CD4-positive, alpha-beta T cell (primary cell): ENCODE data around the gene ARHGAP26. TPM values are rescaled to one million over a fixed set of nuclear protein-coding genes. Genes with fewer than 3 reads are reported as not detected.

ENCODE experiments used
- ATAC-seq: fragments of 200-7000 bp; cut with Tn5 transposase; one replicate; pipeline ENCODE4 v1.10.0; 2022; ENCODE audit warnings: mild to moderate bottlenecking; ENCODE audit not compliant: poor library complexity
- CTCF ChIA-PET: fragments of 350-600 bp; sonication (Branson Sonifier 250); formaldehyde crosslinking; loops from one replicate; lab custom pipeline; 2021; ENCODE audit warnings: antibody characterized with exemption, inconsistent platforms; lab: Charles Lee
- POLR2A ChIA-PET: fragments of 350-600 bp; sonication (Branson Sonifier 250); formaldehyde crosslinking; loops from one replicate; lab custom pipeline; 2021; ENCODE audit warnings: antibody characterized with exemption, inconsistent platforms; lab: Charles Lee
- DNase-seq, 14 experiments: peaks; one replicate each; pipeline ENCODE4 v3.0.0-alpha.2; 2013 to 2020; ENCODE audit warnings: mixed read lengths in 2 of 14
- H3K27ac ChIP-seq, 2 donors: one replicate each; pipeline versions ENCODE4 v1.5.1 to v1.7.0; 2013; ENCODE audit warnings: low read length in 2 of 2, low read depth in 1 of 2, mild to moderate bottlenecking in 1 of 2
- H3K27me3 ChIP-seq, 2 experiments: 1 replicate in 1 of 2; 2 replicates in 1 of 2; pipeline versions ENCODE4 v1.6.1 to v1.7.0; 2013; ENCODE audit warnings: low read length in 2 of 2, control low read depth in 1 of 2, mild to moderate bottlenecking in 1 of 2, moderate library complexity in 1 of 2; ENCODE audit not compliant: insufficient read depth in 2 of 2, control insufficient read depth in 1 of 2
- H3K36me3 ChIP-seq: one replicate; pipeline ENCODE4 v1.6.1; 2013; ENCODE audit warnings: low read length, control low read depth; ENCODE audit not compliant: insufficient read depth
- H3K4me1 ChIP-seq: one replicate; pipeline ENCODE4 v1.6.1; 2013; ENCODE audit warnings: low read length, control low read depth; ENCODE audit not compliant: insufficient read depth
- H3K4me3 ChIP-seq: one replicate; pipeline ENCODE4 v1.5.1; 2013; ENCODE audit warnings: mild to moderate bottlenecking, low read length, moderate library complexity
- H3K9me3 ChIP-seq, 2 experiments: 1 replicate in 1 of 2; 2 replicates in 1 of 2; pipeline versions ENCODE4 v1.6.1 to v1.7.0; 2013; ENCODE audit warnings: low read length in 2 of 2, mild to moderate bottlenecking in 2 of 2, control low read depth in 1 of 2, moderate library complexity in 1 of 2; ENCODE audit not compliant: control insufficient read depth in 1 of 2, insufficient read depth in 1 of 2
- H3K27ac Mint-ChIP-seq: one replicate; pipeline ENCODE4 v1.8.0; 2020; ENCODE audit warnings: mixed read lengths
- H3K27me3 Mint-ChIP-seq: one replicate; pipeline ENCODE4 v1.8.0; 2021; ENCODE audit warnings: mixed read lengths
- H3K36me3 Mint-ChIP-seq: one replicate; pipeline ENCODE4 v1.8.0; 2021; ENCODE audit warnings: low read depth, mixed read lengths
- H3K4me1 Mint-ChIP-seq: one replicate; pipeline ENCODE4 v1.8.0; 2021; ENCODE audit warnings: low read depth, mixed read lengths
- H3K4me3 Mint-ChIP-seq: one replicate; pipeline ENCODE4 v1.8.0; 2020; ENCODE audit warnings: mild to moderate bottlenecking, mixed read lengths
- H3K9me3 Mint-ChIP-seq: one replicate; pipeline ENCODE4 v1.8.0; 2020; ENCODE audit warnings: mixed read lengths
- intact Hi-C, 2 experiments: fragments of 100-400 bp; cut with DNase I in 1 of 2; cut with micrococcal nuclease in 1 of 2; formaldehyde crosslinking; loops; one replicate each; pipeline versions ENCODE4 v1.15.1 to v1.9.0; 2023 to 2025; cut with DNase I, micrococcal nuclease
- total RNA-seq, 174 experiments: library from RNA in 2 of 174; stranded (reverse) in 2 of 174; gene quantifications; one replicate each; pipeline ENCODE4 v1.2.3 and lab custom pipeline; 2021 to 2026
- TF ChIP-seq, protein P1 (sequence below): fragments of 200-600 bp; IDR thresholded peaks from one replicate; pipeline ENCODE4 v1.8.0; 2022; ENCODE audit warnings: antibody characterized with exemption, mild to moderate bottlenecking

The ARHGAP26 gene
- total RNA-seq, 2 experiments from 2014 or later, result 24.9 to 27.3 TPM

- no peaks in the 10 kb centered on the region for H3K36me3 ChIP-seq
- Mint-ChIP-seq H3K27me3 (no peaks in the 10 kb centered on the region), H3K4me3 (no peak overlapping the region), H3K27ac (no peak overlapping the region), H3K36me3 (peaks cover 10% of the 10 kb centered on the region), H3K4me1 (peaks cover 15% of the 10 kb centered on the region), H3K9me3 (no peaks in the 10 kb centered on the region)
- no peaks in the 10 kb centered on the region for H3K27me3 ChIP-seq
- ATAC-seq (no peak), DNase-seq (no peak)
- POLR2A ChIA-PET, result no interaction called here
- intact Hi-C loops, result no loop called here
- no peaks in the 10 kb centered on the region for H3K9me3 ChIP-seq
- TF ChIP-seq, protein P1, sequence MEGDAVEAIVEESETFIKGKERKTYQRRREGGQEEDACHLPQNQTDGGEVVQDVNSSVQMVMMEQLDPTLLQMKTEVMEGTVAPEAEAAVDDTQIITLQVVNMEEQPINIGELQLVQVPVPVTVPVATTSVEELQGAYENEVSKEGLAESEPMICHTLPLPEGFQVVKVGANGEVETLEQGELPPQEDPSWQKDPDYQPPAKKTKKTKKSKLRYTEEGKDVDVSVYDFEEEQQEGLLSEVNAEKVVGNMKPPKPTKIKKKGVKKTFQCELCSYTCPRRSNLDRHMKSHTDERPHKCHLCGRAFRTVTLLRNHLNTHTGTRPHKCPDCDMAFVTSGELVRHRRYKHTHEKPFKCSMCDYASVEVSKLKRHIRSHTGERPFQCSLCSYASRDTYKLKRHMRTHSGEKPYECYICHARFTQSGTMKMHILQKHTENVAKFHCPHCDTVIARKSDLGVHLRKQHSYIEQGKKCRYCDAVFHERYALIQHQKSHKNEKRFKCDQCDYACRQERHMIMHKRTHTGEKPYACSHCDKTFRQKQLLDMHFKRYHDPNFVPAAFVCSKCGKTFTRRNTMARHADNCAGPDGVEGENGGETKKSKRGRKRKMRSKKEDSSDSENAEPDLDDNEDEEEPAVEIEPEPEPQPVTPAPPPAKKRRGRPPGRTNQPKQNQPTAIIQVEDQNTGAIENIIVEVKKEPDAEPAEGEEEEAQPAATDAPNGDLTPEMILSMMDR, result no peak
- H3K4me1 ChIP-seq, result peaks cover 7% of the 10 kb centered on the region
- CTCF ChIA-PET, result no interaction called here
- H3K4me3 ChIP-seq, result no peak overlapping the region
- no peak overlapping the region for H3K27ac ChIP-seq
Observed at GRCh38 chr5:142955628-142956027, 185.5 kb downstream of the ARHGAP26 start.

- Mint-ChIP-seq H3K9me3 (no peaks in the 10 kb centered on the region), H3K4me1 (peaks cover 15% of the 10 kb centered on the region), H3K4me3 (no peak overlapping the region), H3K27ac (no peak overlapping the region), H3K36me3 (peaks cover 12% of the 10 kb centered on the region), H3K27me3 (no peaks in the 10 kb centered on the region)
- Histone ChIP-seq H3K9me3 (no peaks in the 10 kb centered on the region), H3K36me3 (no peaks in the 10 kb centered on the region), H3K4me3 (no peak overlapping the region), H3K4me1 (peaks cover 7% of the 10 kb centered on the region), H3K27me3 (no peaks in the 10 kb centered on the region), H3K27ac (no peak overlapping the region)
- TF ChIP-seq, protein P1, result no peak
- POLR2A ChIA-PET, result interaction anchor here (0.5 kb wide), 1 partner anchor 9 kb away, joined by 4 read pairs; no protein-coding TSS in a partner anchor
- intact Hi-C loops, result no loop called here
- DNase-seq (no peak), ATAC-seq (no peak)
- CTCF ChIA-PET, result no interaction called here
Observed at GRCh38 chr5:142957528-142957927, 187.4 kb downstream of the ARHGAP26 start.

GRCh38 chr5:142958944-142959682, 188.9 kb downstream of the ARHGAP26 start:
- DNase-seq (no peak), ATAC-seq (no peak)
- Mint-ChIP-seq H3K4me3 (no peak overlapping the region), H3K27ac (no peak overlapping the region), H3K27me3 (no peaks in the 10 kb centered on the region), H3K36me3 (peaks cover 24% of the 10 kb centered on the region), H3K4me1 (peaks cover 15% of the 10 kb centered on the region), H3K9me3 (no peaks in the 10 kb centered on the region)
- TF ChIP-seq, protein P1, result no peak
- ChIA-PET CTCF (interaction anchor here (0.5 to 1.5 kb wide), 3 partner anchors 15 to 35 kb away, joined by 3 read pairs; no protein-coding TSS in a partner anchor), POLR2A (interaction anchor here (1.2 kb wide), 1 partner anchor 43 kb away, joined by 3 read pairs; no protein-coding TSS in a partner anchor)
- no peaks in the 10 kb centered on the region for H3K27me3 ChIP-seq
- no peaks in the 10 kb centered on the region for H3K9me3 ChIP-seq
- H3K4me3 ChIP-seq, result no peak overlapping the region
- H3K4me1 ChIP-seq, result peaks cover 7% of the 10 kb centered on the region
- H3K27ac ChIP-seq, result no peak overlapping the region
- intact Hi-C loops, result no loop called here
- H3K36me3 ChIP-seq, result no peaks in the 10 kb centered on the region
